GM21381 (cell line): ENCODE measurements around the gene BEGAIN.

Source experiments
- ATAC-seq: cut with Tn5 transposase; IDR thresholded peaks from one replicate; pipeline ENCODE4 v1.9.1; 2021; ENCODE audit warnings: mild to moderate bottlenecking, moderate library complexity; ENCODE audit not compliant: unreplicated experiment

The BEGAIN gene

GRCh38 chr14:100570726-100571454 lies 16.3 kb downstream of the BEGAIN start:
- ATAC-seq: no peak

GRCh38 chr14:100569734-100570286 lies 17.4 kb downstream of the BEGAIN start:
- ATAC-seq: no peak

- ATAC-seq: no peak
These were observed 18.1 kb downstream of the BEGAIN start for GRCh38 chr14:100568998-100569733.

GRCh38 chr14:100568164-100568997 lies 18.8 kb downstream of the BEGAIN start:
- no peak for ATAC-seq

GRCh38 chr14:100567877-100568163 lies 19.4 kb downstream of the BEGAIN start:
- ATAC-seq: no peak

GRCh38 chr14:100567009-100567876 lies 20.0 kb downstream of the BEGAIN start:
- ATAC-seq: no peak

GRCh38 chr14:100566586-100566985 lies 20.6 kb downstream of the BEGAIN start:
- no peak for ATAC-seq

GRCh38 chr14:100566119-100566518 lies 21.1 kb downstream of the BEGAIN start:
- ATAC-seq: no peak

- ATAC-seq: no peak
These were observed 21.6 kb downstream of the BEGAIN start for GRCh38 chr14:100565650-100566049.

- no peak for ATAC-seq
These were observed 22.7 kb downstream of the BEGAIN start for GRCh38 chr14:100564512-100564911.

- ATAC-seq: no peak
These were observed 24.5 kb downstream of the BEGAIN start for GRCh38 chr14:100562751-100563150.

GRCh38 chr14:100561005-100561404 lies 26.2 kb downstream of the BEGAIN start:
- ATAC-seq: no peak

- ATAC-seq: no peak
These were observed 26.7 kb downstream of the BEGAIN start for GRCh38 chr14:100560471-100560870.

GRCh38 chr14:100559455-100559854 lies 27.8 kb downstream of the BEGAIN start:
- no peak for ATAC-seq

- no peak for ATAC-seq
These were observed 28.3 kb downstream of the BEGAIN start for GRCh38 chr14:100558966-100559365.

- no peak for ATAC-seq
These were observed 29.0 kb downstream of the BEGAIN start for GRCh38 chr14:100558226-100558625.

GRCh38 chr14:100557658-100558057 lies 29.6 kb downstream of the BEGAIN start:
- ATAC-seq: no peak

- no peak for ATAC-seq
These were observed 30.2 kb downstream of the BEGAIN start for GRCh38 chr14:100556936-100557505.

- no peak for ATAC-seq
These were observed 31.1 kb downstream of the BEGAIN start for GRCh38 chr14:100556140-100556475.

GRCh38 chr14:100555436-100556139 lies 31.6 kb downstream of the BEGAIN start:
- ATAC-seq: no peak
